Thyroid gland (tissue), 4 donors: ENCODE data around the gene PYROXD2. TPM values are rescaled to one million over a fixed set of nuclear protein-coding genes. Genes with fewer than 3 reads are reported as not detected.

ENCODE experiments used
- DNase-seq, 2 donors: peaks; one replicate each; pipeline ENCODE4 v3.0.0-alpha.2; 2019
- H3K27ac ChIP-seq, 3 donors: fragments of 200-600 bp; sonication (generic); 1 replicate in 2 of 3; 2 replicates in 1 of 3; pipeline ENCODE4 v1.5.1; 2016 to 2019; ENCODE audit warnings: mild to moderate bottlenecking in 1 of 3, moderate library complexity in 1 of 3
- H3K27me3 ChIP-seq: fragments of 200-600 bp; sonication (generic); one replicate; pipeline ENCODE4 v1.5.1; 2019
- H3K36me3 ChIP-seq, 2 donors: fragments of 200-600 bp; sonication (generic); one replicate each; pipeline ENCODE4 v1.5.1; 2016 to 2019
- H3K4me1 ChIP-seq, 2 donors: fragments of 200-600 bp; sonication (generic); one replicate each; pipeline ENCODE4 v1.5.1; 2017 to 2019
- H3K4me3 ChIP-seq, 3 donors: fragments of 200-600 bp; sonication (generic); replicated peaks in 1 of 3; 1 replicate in 2 of 3; 2 replicates in 1 of 3; pipeline ENCODE4 v1.5.1; 2016; ENCODE audit warnings: mild to moderate bottlenecking in 1 of 3
- H3K9me3 ChIP-seq: fragments of 200-600 bp; sonication (generic); one replicate; pipeline ENCODE4 v1.5.1; 2017
- POLR2A ChIP-seq, 2 donors: fragments of 450-650 bp; IDR thresholded peaks; one replicate each; pipeline ENCODE4 v1.6.1; 2017; ENCODE audit warnings: antibody characterized with exemption in 2 of 2, mild to moderate bottlenecking in 2 of 2, moderate library complexity in 1 of 2
- WGBS, 2 donors: methylation state at CpG; one replicate each; pipeline ENCODE4 v1.1.5; 2017; 5-methylcytosine and 5-hydroxymethylcytosine counted together
- intact Hi-C: fragments of 100-400 bp; cut with DNase I; formaldehyde crosslinking; loops from one replicate; pipeline ENCODE4 v1.15.1; 2023
- microRNA counts, 2 donors: library from miRNA; unstranded; fragments of <30 nt; microRNA quantifications; one replicate each; lab custom pipeline; 2016 to 2017
- microRNA-seq: library from miRNA; unstranded; fragments of <30 nt; microRNA quantifications from one replicate; pipeline ENCODE4, GENCODE V29; 2016
- small RNA-seq: library from RNA; depleted of rRNA; stranded (forward); fragments of <200 nt; gene quantifications from one replicate; pipeline ENCODE3, GENCODE V24; 2016
- total RNA-seq, 4 donors: library from RNA; depleted of rRNA; stranded (reverse); fragments of >200 nt; gene quantifications; one replicate each; pipeline ENCODE4 v1.2.3, GENCODE V29; 2016
- TF ChIP-seq, protein P1 (sequence below), 6 experiments: fragments of 200-600 bp in 3 of 6; fragments of 450-650 bp in 3 of 6; sonication (generic) in 3 of 6; IDR thresholded peaks; one replicate each; pipeline ENCODE4 v1.5.1; 2016 to 2019; ENCODE audit warnings: antibody characterized with exemption in 6 of 6, mild to moderate bottlenecking in 2 of 6, inconsistent platforms in 1 of 6, moderate library complexity in 1 of 6

PYROXD2 gene
- total RNA-seq, 4 donors from 2014 or later, result 9.9 to 20.1 (median 12.4) TPM

DNA sequence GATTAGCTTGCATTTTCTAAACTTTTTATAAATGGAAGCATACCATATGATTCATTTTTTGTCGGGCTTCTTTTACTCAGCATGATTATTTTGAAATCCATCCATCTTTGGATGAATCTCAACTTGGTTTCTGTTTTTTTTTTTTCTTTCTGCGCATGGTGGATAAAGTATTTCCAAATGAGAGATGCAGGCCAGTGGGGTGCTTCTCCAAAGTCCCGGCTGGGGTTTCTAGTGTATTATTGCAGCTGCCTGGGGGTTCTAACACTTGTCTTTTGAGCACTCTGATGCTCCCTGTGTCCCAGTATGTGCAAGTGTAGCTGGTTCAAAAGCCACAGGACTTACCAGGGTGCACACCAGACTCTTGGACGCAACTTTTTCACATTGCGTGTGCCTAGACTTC is 76.1 kb downstream of the PYROXD2 start:
- Histone ChIP-seq H3K4me3 (no peak overlapping the region), H3K4me1 (no peaks in the 10 kb centered on the region), H3K36me3 (no peaks in the 10 kb centered on the region), H3K27me3 (no peaks in the 10 kb centered on the region), H3K9me3 (no peaks in the 10 kb centered on the region), H3K27ac (no peak overlapping the region)
- no peak for TF ChIP-seq POLR2A (IDR thresholded peaks at IDR 0.05)
- TF ChIP-seq, protein P1, sequence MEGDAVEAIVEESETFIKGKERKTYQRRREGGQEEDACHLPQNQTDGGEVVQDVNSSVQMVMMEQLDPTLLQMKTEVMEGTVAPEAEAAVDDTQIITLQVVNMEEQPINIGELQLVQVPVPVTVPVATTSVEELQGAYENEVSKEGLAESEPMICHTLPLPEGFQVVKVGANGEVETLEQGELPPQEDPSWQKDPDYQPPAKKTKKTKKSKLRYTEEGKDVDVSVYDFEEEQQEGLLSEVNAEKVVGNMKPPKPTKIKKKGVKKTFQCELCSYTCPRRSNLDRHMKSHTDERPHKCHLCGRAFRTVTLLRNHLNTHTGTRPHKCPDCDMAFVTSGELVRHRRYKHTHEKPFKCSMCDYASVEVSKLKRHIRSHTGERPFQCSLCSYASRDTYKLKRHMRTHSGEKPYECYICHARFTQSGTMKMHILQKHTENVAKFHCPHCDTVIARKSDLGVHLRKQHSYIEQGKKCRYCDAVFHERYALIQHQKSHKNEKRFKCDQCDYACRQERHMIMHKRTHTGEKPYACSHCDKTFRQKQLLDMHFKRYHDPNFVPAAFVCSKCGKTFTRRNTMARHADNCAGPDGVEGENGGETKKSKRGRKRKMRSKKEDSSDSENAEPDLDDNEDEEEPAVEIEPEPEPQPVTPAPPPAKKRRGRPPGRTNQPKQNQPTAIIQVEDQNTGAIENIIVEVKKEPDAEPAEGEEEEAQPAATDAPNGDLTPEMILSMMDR (IDR thresholded peaks at IDR 0.05), result no peak
- 88 to 90% methylated on average over 4 to 5 of the region's 5 CpGs for WGBS, 2 donors
- intact Hi-C loops, result no loop called here
- DNase-seq, result no peak

DNA sequence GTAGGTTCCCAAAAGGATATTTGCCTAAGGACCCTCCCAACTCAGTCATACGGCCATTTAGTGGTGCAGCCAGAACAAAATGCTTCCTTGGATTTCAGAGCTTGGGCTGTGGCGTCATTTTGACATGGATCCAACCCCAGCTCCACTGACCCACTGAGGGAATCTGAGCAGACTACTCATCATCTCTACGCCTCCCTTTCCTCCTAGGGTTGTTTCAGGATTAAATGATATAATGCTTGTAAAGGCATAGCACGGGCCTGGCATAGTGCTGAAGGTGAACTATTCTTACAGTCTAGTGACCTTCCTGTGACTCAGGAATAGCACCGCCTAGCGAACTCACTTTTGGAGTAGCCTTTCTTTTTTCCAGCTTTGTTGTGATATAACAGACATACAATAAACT is 76.7 kb downstream of the PYROXD2 start:
- Histone ChIP-seq H3K4me3 (no peak overlapping the region), H3K9me3 (no peaks in the 10 kb centered on the region), H3K27me3 (no peaks in the 10 kb centered on the region), H3K27ac (no peak overlapping the region), H3K4me1 (peaks cover 0 to 1% of the 10 kb centered on the region in 2 donors), H3K36me3 (no peaks in the 10 kb centered on the region)
- TF ChIP-seq, protein P1 (IDR thresholded peaks at IDR 0.05), result no peak
- no peak for TF ChIP-seq POLR2A (IDR thresholded peaks at IDR 0.05)
- WGBS, 2 donors, result 81 to 90% methylated on average over 6 of the region's 6 CpGs
- no peak for DNase-seq
- intact Hi-C loops, result no loop called here

DNA sequence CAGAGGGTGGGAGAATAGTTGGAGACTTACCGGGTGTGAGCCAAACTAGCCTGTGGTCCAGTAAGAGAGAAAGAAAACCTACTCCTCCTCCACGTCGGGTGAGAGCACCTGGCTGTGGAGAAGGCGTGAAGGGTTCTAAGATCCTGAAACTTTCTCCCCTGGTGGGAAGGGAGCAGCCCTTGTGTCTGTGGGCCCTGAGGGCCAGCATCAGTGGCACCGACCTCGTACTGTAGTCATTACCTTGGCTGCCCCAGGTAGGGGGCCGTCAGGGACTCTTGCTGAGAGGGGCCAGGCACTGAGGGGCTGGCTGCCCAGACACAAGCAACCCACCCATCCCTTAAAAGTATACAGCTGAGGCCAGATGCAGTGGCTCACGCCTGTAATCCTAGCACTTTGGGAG is 77.5 kb downstream of the PYROXD2 start:
- no peaks in the 10 kb centered on the region for H3K27me3 ChIP-seq
- no peaks in the 10 kb centered on the region for H3K9me3 ChIP-seq
- no peak for DNase-seq
- no peak overlapping the region for H3K27ac ChIP-seq
- H3K36me3 ChIP-seq, result no peaks in the 10 kb centered on the region
- H3K4me1 ChIP-seq, result peaks cover 0 to 9% of the 10 kb centered on the region in 2 donors
- intact Hi-C loops, result no loop called here
- H3K4me3 ChIP-seq, result no peak overlapping the region
- TF ChIP-seq, protein P1 (IDR thresholded peaks at IDR 0.05), result no peak
- TF ChIP-seq POLR2A (IDR thresholded peaks at IDR 0.05), result no peak
- 82 to 90% methylated on average over 8 of the region's 8 CpGs for WGBS, 2 donors

MicroRNAs encoded within 50 kb of the gene (microRNA counts, 767-probe panel; counts per million panel counts)
- microRNA hsa-miR-1287 (lab: Ali Mortazavi, UCI), result 0 counts per million in 2 donors

Small RNA genes lying within 50 kb of the gene (microRNA-seq; reads per million reads assigned to microRNA genes)
- 49.0 reads per million, percentile 48 among the genes with 10 or more reads in this experiment for gene MIR1287
- not detected for gene MIR4685

Small RNA genes lying within 50 kb of the gene (small RNA-seq; reads per million reads assigned to genes)
- gene MIR4685, result not detected

Other genes with a start within 250 kb of the PYROXD2 start
- gene LOXL4, start 147.0 kb downstream of the PYROXD2 start, total RNA-seq, result 10 to 100 TPM; 11.9 to 20.5 (median 15.3) TPM
- gene HPS1, start 31.8 kb upstream of the PYROXD2 start, total RNA-seq, result 10 to 100 TPM; 48.6 to 66.7 (median 60.5) TPM